HepG2 (cell line): ENCODE results near the gene DTYMK. TPM values are rescaled to one million over a fixed set of nuclear protein-coding genes. Genes with fewer than 3 reads are reported as not detected.

Source experiments
- ARNT2 ChIP-seq: sonication (generic); formaldehyde crosslinking; IDR thresholded peaks from 2 replicates; pipeline ENCODE4 v1.8.0; 2022; ENCODE audit warnings: mild to moderate bottlenecking, low read depth, missing genetic modification reagents, moderate library complexity
- ELF3 ChIP-seq: IDR thresholded peaks from 2 replicates; pipeline ENCODE4 v1.6.1; 2016; ENCODE audit warnings: missing genetic modification reagents, missing compliant biosample characterization
- ERF ChIP-seq: IDR thresholded peaks from 2 replicates; pipeline ENCODE4 v1.6.1; 2018; ENCODE audit warnings: missing biosample characterization, missing genetic modification reagents
- PAF1 ChIP-seq: IDR thresholded peaks from 2 replicates; pipeline ENCODE4 v1.6.1; 2016; ENCODE audit warnings: missing genetic modification reagents, missing compliant biosample characterization
- SETDB1 ChIP-seq: sonication (generic); formaldehyde crosslinking; IDR thresholded peaks from 2 replicates; pipeline ENCODE4 v1.5.1; 2020; ENCODE audit warnings: missing genetic modification reagents, mild to moderate bottlenecking, borderline replicate concordance
- SMYD3 ChIP-seq: sonication (generic); formaldehyde crosslinking; IDR thresholded peaks from 2 replicates; pipeline ENCODE4 v1.8.1; 2023; ENCODE audit warnings: mild to moderate bottlenecking, missing genetic modification reagents
- ZFP90 ChIP-seq: sonication (generic); formaldehyde crosslinking; IDR thresholded peaks from 2 replicates; pipeline ENCODE4 v1.8.0; 2022; ENCODE audit warnings: missing genetic modification reagents, mild to moderate bottlenecking, inconsistent platforms, borderline replicate concordance
- ZNF121 ChIP-seq: sonication (generic); formaldehyde crosslinking; IDR thresholded peaks from 2 replicates; pipeline ENCODE4 v1.5.0; 2020; ENCODE audit warnings: mild to moderate bottlenecking, missing genetic modification reagents
- ZNF205 ChIP-seq: IDR thresholded peaks from 2 replicates; pipeline ENCODE4 v1.6.1; 2018; ENCODE audit warnings: missing biosample characterization, missing genetic modification reagents
- ZNF253 ChIP-seq: sonication (generic); formaldehyde crosslinking; IDR thresholded peaks from 2 replicates; pipeline ENCODE4 v1.8.0; 2022; ENCODE audit warnings: mild to moderate bottlenecking, missing genetic modification reagents, borderline replicate concordance
- ZNF782 ChIP-seq: sonication (generic); formaldehyde crosslinking; IDR thresholded peaks from 2 replicates; pipeline ENCODE4 v1.4.0; 2020; ENCODE audit warnings: missing genetic modification reagents, mild to moderate bottlenecking, borderline replicate concordance
- polyA plus RNA-seq, 8 experiments: library from polyadenylated mRNA; depleted of rRNA in 3 of 8; stranded (reverse) in 7 of 8; unstranded in 1 of 8; fragments of >200 nt; fragmentation: Illumina TruSeq in 4 of 8; extraction: Trizol in 4 of 8; gene quantifications; 2 replicates each; pipeline versions ENCODE4 v1.2.1 to v1.2.3, GENCODE V29; 2011 to 2016; ENCODE audit warnings: low read depth in 4 of 8, missing spikeins in 1 of 8, mixed read lengths in 1 of 8; ENCODE audit not compliant: insufficient read depth in 1 of 8
- total RNA-seq, 5 experiments: library from RNA; depleted of rRNA; stranded (reverse); fragments of >200 nt; fragmentation: Illumina TruSeq; extraction: Trizol; gene quantifications; 2 replicates each; pipeline ENCODE4 v1.2.3, GENCODE V29; 2016; ENCODE audit warnings: low read depth in 1 of 5
- TF ChIP-seq, protein P1 (sequence below): sonication (generic); formaldehyde crosslinking; IDR thresholded peaks from 2 replicates; pipeline ENCODE4 v1.4.0; 2020; ENCODE audit warnings: mild to moderate bottlenecking, missing genetic modification reagents
- TF ChIP-seq, protein P2 (sequence below): sonication (generic); formaldehyde crosslinking; IDR thresholded peaks from 2 replicates; pipeline ENCODE4 v1.4.0; 2020; ENCODE audit warnings: mild to moderate bottlenecking, missing genetic modification reagents
- TF ChIP-seq, protein P3 (sequence below): sonication (generic); formaldehyde crosslinking; IDR thresholded peaks from 2 replicates; pipeline ENCODE4 v1.4.0; 2020; ENCODE audit warnings: low read depth, missing genetic modification reagents
- TF ChIP-seq, protein P4 (sequence below): IDR thresholded peaks from 2 replicates; pipeline ENCODE4 v1.6.1; 2016; ENCODE audit warnings: missing genetic modification reagents, missing compliant biosample characterization

The DTYMK gene
- total and polyA plus RNA-seq, 2 of the 13 experiments (the other 11 are each of a cell fraction or from before 2014, with no cell fraction given): 57.5 to 134 TPM

DNA sequence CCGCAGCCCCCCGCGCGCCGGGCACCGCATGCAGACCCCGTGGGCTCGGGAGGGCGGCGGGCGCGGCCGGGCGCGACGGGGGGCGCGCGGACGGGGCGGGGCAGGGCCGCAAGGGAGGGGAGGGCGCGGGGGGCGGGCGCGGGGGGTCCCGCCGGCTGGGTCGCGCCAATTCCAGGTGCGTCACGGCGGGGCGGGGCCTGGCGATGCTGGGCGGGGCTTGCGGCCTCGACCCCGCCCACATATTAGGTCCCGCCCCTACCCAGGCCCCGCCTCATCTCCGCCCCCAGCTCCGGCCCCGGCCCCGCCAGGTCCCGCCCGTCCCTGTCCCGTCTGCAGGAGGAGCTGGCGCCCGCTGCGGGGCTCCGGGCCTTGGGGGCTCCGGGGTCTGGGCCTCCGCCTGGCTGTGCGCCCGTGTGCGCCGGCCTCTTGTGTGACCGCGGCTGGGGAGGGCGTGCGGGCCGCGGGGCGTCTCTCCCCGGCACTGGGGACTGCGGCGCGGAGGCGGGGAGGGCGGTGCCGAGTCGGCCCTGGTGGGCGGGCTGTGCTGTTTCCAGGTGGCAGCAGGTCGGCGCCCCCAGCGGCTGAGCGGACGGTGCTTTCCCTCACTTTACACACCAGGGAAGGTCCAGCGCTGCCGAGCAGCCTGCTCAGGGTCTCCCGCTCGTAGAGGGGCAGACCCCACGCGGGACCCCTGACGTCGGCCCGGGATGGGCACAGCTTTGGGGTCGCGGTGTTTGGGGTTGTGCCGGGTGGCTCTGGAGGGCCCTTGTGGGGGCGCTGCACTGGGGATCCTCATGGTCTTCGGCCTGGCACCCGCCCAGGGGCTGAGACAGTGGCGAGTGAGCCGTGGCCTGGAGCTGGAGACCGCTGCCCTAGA is 15.8 kb upstream of the DTYMK start (continued):
- TF ChIP-seq, protein P1, sequence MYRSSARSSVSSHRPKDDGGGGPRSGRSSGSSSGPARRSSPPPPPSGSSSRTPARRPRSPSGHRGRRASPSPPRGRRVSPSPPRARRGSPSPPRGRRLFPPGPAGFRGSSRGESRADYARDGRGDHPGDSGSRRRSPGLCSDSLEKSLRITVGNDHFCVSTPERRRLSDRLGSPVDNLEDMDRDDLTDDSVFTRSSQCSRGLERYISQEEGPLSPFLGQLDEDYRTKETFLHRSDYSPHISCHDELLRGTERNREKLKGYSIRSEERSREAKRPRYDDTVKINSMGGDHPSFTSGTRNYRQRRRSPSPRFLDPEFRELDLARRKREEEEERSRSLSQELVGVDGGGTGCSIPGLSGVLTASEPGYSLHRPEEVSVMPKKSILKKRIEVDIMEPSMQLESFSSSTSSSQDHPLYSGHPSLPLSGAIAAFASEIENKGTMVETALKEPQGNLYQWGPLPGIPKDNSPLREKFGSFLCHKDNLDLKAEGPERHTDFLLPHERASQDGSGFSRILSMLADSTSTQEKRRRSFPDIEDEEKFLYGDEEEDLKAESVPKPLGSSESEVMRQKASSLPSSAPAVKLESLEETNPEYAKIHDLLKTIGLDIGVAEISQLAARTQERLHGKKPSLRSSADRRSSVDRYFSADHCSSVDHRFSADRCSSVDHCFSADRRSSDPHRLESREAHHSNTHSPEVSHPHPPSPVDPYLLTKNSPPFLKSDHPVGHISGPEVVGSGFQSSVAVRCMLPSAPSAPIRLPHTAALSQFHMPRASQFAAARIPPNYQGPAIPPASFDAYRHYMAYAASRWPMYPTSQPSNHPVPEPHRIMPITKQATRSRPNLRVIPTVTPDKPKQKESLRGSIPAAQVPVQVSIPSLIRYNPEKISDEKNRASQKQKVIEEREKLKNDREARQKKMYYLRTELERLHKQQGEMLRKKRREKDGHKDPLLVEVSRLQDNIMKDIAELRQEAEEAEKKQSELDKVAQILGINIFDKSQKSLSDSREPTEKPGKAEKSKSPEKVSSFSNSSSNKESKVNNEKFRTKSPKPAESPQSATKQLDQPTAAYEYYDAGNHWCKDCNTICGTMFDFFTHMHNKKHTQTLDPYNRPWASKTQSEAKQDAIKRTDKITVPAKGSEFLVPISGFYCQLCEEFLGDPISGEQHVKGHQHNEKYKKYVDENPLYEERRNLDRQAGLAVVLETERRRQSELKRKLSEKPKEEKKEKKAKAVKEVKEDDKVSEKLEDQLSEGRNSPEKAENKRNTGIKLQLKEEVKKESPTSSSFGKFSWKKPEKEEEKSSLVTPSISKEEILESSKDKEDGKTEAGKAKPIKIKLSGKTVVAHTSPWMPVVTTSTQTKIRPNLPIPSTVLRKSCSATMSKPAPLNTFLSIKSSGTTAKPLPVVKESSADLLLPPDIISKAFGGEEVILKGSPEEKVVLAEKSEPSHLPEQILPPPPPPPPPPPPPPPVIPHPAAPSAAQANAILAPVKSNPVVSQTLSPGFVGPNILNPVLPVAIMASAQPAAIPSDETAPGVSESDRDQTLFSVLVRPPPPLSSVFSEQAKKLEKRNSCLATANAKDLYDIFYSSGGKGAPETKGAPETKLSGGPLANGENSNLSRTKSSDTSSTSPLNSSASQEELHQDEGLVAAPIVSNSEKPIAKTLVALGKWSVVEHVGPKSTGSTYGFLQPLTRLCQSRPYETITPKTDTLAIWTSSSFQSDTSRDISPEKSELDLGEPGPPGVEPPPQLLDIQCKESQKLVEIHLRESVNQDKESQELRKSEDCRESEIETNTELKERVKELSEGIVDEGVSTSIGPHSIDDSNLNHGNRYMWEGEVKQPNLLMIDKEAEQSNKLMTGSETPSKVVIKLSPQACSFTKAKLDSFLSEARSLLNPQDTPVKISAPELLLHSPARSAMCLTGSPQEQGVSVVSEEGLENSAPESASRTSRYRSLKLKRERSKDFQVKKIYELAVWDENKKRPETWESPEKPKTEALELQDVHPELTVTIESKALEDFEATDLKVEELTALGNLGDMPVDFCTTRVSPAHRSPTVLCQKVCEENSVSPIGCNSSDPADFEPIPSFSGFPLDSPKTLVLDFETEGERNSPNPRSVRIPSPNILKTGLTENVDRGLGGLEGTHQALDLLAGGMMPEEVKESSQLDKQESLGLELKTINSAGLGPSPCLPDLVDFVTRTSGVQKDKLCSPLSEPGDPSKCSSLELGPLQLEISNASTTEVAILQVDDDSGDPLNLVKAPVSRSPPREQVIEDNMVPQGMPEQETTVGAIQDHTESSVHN: no peak; the same call in 1 of the 2 replicates
- TF ChIP-seq PAF1 (CRISPR knock-in tag): no peak
- no peak; the same call in 1 of the 2 replicates for TF ChIP-seq ELF3
- TF ChIP-seq, protein P2, sequence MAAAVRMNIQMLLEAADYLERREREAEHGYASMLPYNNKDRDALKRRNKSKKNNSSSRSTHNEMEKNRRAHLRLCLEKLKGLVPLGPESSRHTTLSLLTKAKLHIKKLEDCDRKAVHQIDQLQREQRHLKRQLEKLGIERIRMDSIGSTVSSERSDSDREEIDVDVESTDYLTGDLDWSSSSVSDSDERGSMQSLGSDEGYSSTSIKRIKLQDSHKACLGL (CRISPR knock-in tag): peak; percentile 46; the same call in 1 of the 2 replicates
- peak; percentile 72; the same call in 1 of the 2 replicates for TF ChIP-seq SETDB1
- TF ChIP-seq, protein P3, sequence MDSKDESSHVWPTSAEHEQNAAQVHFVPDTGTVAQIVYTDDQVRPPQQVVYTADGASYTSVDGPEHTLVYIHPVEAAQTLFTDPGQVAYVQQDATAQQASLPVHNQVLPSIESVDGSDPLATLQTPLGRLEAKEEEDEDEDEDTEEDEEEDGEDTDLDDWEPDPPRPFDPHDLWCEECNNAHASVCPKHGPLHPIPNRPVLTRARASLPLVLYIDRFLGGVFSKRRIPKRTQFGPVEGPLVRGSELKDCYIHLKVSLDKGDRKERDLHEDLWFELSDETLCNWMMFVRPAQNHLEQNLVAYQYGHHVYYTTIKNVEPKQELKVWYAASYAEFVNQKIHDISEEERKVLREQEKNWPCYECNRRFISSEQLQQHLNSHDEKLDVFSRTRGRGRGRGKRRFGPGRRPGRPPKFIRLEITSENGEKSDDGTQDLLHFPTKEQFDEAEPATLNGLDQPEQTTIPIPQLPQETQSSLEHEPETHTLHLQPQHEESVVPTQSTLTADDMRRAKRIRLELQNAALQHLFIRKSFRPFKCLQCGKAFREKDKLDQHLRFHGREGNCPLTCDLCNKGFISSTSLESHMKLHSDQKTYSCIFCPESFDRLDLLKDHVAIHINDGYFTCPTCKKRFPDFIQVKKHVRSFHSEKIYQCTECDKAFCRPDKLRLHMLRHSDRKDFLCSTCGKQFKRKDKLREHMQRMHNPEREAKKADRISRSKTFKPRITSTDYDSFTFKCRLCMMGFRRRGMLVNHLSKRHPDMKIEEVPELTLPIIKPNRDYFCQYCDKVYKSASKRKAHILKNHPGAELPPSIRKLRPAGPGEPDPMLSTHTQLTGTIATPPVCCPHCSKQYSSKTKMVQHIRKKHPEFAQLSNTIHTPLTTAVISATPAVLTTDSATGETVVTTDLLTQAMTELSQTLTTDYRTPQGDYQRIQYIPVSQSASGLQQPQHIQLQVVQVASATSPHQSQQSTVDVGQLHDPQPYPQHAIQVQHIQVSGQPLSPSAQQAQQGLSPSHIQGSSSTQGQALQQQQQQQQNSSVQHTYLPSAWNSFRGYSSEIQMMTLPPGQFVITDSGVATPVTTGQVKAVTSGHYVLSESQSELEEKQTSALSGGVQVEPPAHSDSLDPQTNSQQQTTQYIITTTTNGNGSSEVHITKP: no peak
- peak; percentile 68; the same call in 1 of the 2 replicates for TF ChIP-seq ZFP90 (CRISPR knock-in tag)
- 0 out of 2 replicates have a peak, but pooled peaks have one; percentile 26 for TF ChIP-seq ERF (CRISPR knock-in tag)
- TF ChIP-seq ZNF253 (CRISPR knock-in tag): no peak
- peak; percentile 70; the same call in 1 of the 2 replicates for TF ChIP-seq ZNF205 (CRISPR knock-in tag)
- TF ChIP-seq, protein P4, sequence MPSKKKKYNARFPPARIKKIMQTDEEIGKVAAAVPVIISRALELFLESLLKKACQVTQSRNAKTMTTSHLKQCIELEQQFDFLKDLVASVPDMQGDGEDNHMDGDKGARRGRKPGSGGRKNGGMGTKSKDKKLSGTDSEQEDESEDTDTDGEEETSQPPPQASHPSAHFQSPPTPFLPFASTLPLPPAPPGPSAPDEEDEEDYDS (CRISPR knock-in tag): peak; percentile 29
- TF ChIP-seq ZNF121: peak; percentile 49; the same call in 1 of the 2 replicates
- no peak for TF ChIP-seq ARNT2
- peak; percentile 40; the same call in 1 of the 2 replicates for TF ChIP-seq SMYD3 (CRISPR knock-in tag)
- 0 out of 2 replicates have a peak, but pooled peaks have one; percentile 53 for TF ChIP-seq ZNF782 (CRISPR knock-in tag)
